WTC11 (cell line): ENCODE data around the gene CD19. TPM values are rescaled to one million over a fixed set of nuclear protein-coding genes. Genes with fewer than 3 reads are reported as not detected.
A peak's percentile ranks its signal among the peaks of the same experiment; 100 is the strongest.
"Not testable (repeated sequence)": the region's sequence is repeated elsewhere in the genome, so short reads cannot be mapped to it uniquely, and the experiment has no call there.

Experiments used
- ATAC-seq: fragments of 200-7000 bp; cut with Tn5 transposase; 2 replicates; pipeline ENCODE4 v1.10.0; 2021; ENCODE audit warnings: mild to moderate bottlenecking, moderate library complexity
- CTCF ChIA-PET: fragments of 300-600 bp; sonication (Branson Sonifier 250); formaldehyde crosslinking; loops from one replicate; lab custom pipeline; 2021; ENCODE audit warnings: antibody characterized with exemption; lab: Charles Lee
- POLR2A ChIA-PET: fragments of 350-600 bp; sonication (Branson Sonifier 250); formaldehyde crosslinking; loops from one replicate; lab custom pipeline; 2021; ENCODE audit warnings: antibody characterized with exemption; lab: Charles Lee
- DNase-seq: peaks from one replicate; pipeline ENCODE4 v3.0.0; 2021; ENCODE audit warnings: low spot score
- H3K27ac Mint-ChIP-seq: 2 replicates; pipeline ENCODE4 v1.8.0; 2021; ENCODE audit warnings: mixed read lengths
- H3K27me3 Mint-ChIP-seq: 2 replicates; pipeline ENCODE4 v1.8.0; 2021; ENCODE audit warnings: low read depth, mild to moderate bottlenecking, moderate library complexity, mixed read lengths
- H3K36me3 Mint-ChIP-seq: 2 replicates; pipeline ENCODE4 v1.8.0; 2021; ENCODE audit warnings: mixed read lengths
- H3K4me1 Mint-ChIP-seq: 2 replicates; pipeline ENCODE4 v1.8.0; 2022; ENCODE audit warnings: mixed read lengths
- H3K4me3 Mint-ChIP-seq: 2 replicates; pipeline ENCODE4 v1.8.0; 2021; ENCODE audit warnings: mild to moderate bottlenecking, moderate library complexity, mixed read lengths
- H3K9me3 Mint-ChIP-seq: 2 replicates; pipeline ENCODE4 v1.8.0; 2021; ENCODE audit warnings: mixed read lengths
- ARID4B ChIP-seq: sonication (generic); formaldehyde crosslinking; IDR thresholded peaks from 2 replicates; pipeline ENCODE4 v1.8.0; 2023; ENCODE audit warnings: missing genetic modification reagents, mild to moderate bottlenecking, borderline replicate concordance
- ATF3 ChIP-seq: sonication (generic); formaldehyde crosslinking; conservative IDR thresholded peaks from 2 replicates; pipeline ENCODE4 v1.8.1; 2022; ENCODE audit warnings: mild to moderate bottlenecking, missing genetic modification reagents
- CBFB ChIP-seq: sonication (generic); formaldehyde crosslinking; IDR thresholded peaks from 2 replicates; pipeline ENCODE4 v1.8.1; 2022; ENCODE audit warnings: mild to moderate bottlenecking, low read depth, missing genetic modification reagents
- ESRRA ChIP-seq: sonication (generic); formaldehyde crosslinking; IDR thresholded peaks from 2 replicates; pipeline ENCODE4 v1.8.1; 2022; ENCODE audit warnings: mild to moderate bottlenecking, missing genetic modification reagents, borderline replicate concordance
- ETV6 ChIP-seq: sonication (generic); formaldehyde crosslinking; IDR thresholded peaks from 2 replicates; pipeline ENCODE4 v1.8.1; 2022; ENCODE audit warnings: mild to moderate bottlenecking, missing genetic modification reagents
- FOXK1 ChIP-seq: sonication (generic); formaldehyde crosslinking; IDR thresholded peaks from 2 replicates; pipeline ENCODE4 v1.8.0; 2022; ENCODE audit warnings: mild to moderate bottlenecking, moderate library complexity, missing genetic modification reagents
- GABPB1 ChIP-seq: sonication (generic); formaldehyde crosslinking; IDR thresholded peaks from 2 replicates; pipeline ENCODE4 v1.8.1; 2023; ENCODE audit warnings: mild to moderate bottlenecking, missing genetic modification reagents
- GRHL2 ChIP-seq: fragments of 250-450 bp; sonication (Bioruptor Pico); IDR thresholded peaks from 2 replicates; pipeline ENCODE4 v1.8.0; 2022; ENCODE audit warnings: mild to moderate bottlenecking, moderate library complexity; ENCODE audit not compliant: insufficient replicate concordance, severe bottlenecking
- GTF2I ChIP-seq: fragments of 250-450 bp; sonication (Bioruptor Pico); conservative IDR thresholded peaks from 2 replicates; pipeline ENCODE4 v1.4.0; 2021; ENCODE audit warnings: mild to moderate bottlenecking
- IRF1 ChIP-seq: sonication (generic); formaldehyde crosslinking; IDR thresholded peaks from 2 replicates; pipeline ENCODE4 v1.8.0; 2023; ENCODE audit warnings: missing genetic modification reagents
- JAZF1 ChIP-seq: fragments of 250-450 bp; sonication (Bioruptor Pico); IDR thresholded peaks from 2 replicates; pipeline ENCODE4 v1.9.0; 2021; ENCODE audit warnings: moderate library complexity, mild to moderate bottlenecking, inconsistent platforms
- SMAD3 ChIP-seq: sonication (generic); formaldehyde crosslinking; IDR thresholded peaks from 2 replicates; pipeline ENCODE4 v1.8.0; 2022; ENCODE audit warnings: missing genetic modification reagents, mild to moderate bottlenecking, borderline replicate concordance
- SP1 ChIP-seq: sonication (generic); formaldehyde crosslinking; conservative IDR thresholded peaks from 2 replicates; pipeline ENCODE4 v1.8.1; 2022; ENCODE audit warnings: missing genetic modification reagents
- TEAD1 ChIP-seq: sonication (generic); formaldehyde crosslinking; IDR thresholded peaks from 2 replicates; pipeline ENCODE4 v1.8.0; 2022; ENCODE audit warnings: mild to moderate bottlenecking, missing genetic modification reagents
- TP53 ChIP-seq: sonication (generic); formaldehyde crosslinking; IDR thresholded peaks from 2 replicates; pipeline ENCODE4 v1.8.1; 2023; ENCODE audit warnings: mild to moderate bottlenecking, missing genetic modification reagents
- ZNF317 ChIP-seq: sonication (generic); formaldehyde crosslinking; IDR thresholded peaks from 2 replicates; pipeline ENCODE4 v1.8.1; 2023; ENCODE audit warnings: low read depth, mild to moderate bottlenecking, moderate library complexity, missing genetic modification reagents, borderline replicate concordance
- ZNF423 ChIP-seq: fragments of 250-450 bp; sonication (Bioruptor Pico); IDR thresholded peaks from 2 replicates; pipeline ENCODE4 v2.1.2; 2022; ENCODE audit warnings: mild to moderate bottlenecking, moderate library complexity
- ZNF512 ChIP-seq: sonication (generic); formaldehyde crosslinking; IDR thresholded peaks from 2 replicates; pipeline ENCODE4 v1.8.1; 2022; ENCODE audit warnings: missing genetic modification reagents, borderline replicate concordance
- total RNA-seq: library from RNA; stranded (reverse); gene quantifications from 3 replicates; pipeline ENCODE4 v1.2.3, GENCODE V29; 2021

The CD19 gene
- total RNA-seq, 1 experiment from 2014 or later: 0.90 TPM

- peak; percentile 29; the same call in 1 of the 2 replicates for TF ChIP-seq ESRRA
- no peak for TF ChIP-seq CBFB (CRISPR knock-in tag)
Measured at GRCh38 chr16:28925386-28926228, 6.2 kb upstream of the CD19 start (continued).

GRCh38 chr16:28926284-28926683, 5.5 kb upstream of the CD19 start:
- Mint-ChIP-seq H3K4me1 (peaks cover 17% of the 10 kb centered on the region), H3K27ac (peak overlapping the region; percentile 99), H3K4me3 (peak overlapping the region; percentile 97)
- ChIA-PET CTCF (interaction anchor here (1.3 to 3.3 kb wide), 2 partner anchors 10 to 19 kb away, joined by 6 to 16 read pairs; no protein-coding TSS in a partner anchor), POLR2A (interaction anchor here (0.6 kb wide), 1 partner anchor 450 kb away, joined by 3 read pairs; no protein-coding TSS in a partner anchor)
- not testable (repeated sequence) for H3K9me3 Mint-ChIP-seq, H3K27me3 Mint-ChIP-seq, H3K36me3 Mint-ChIP-seq, DNase-seq, ATAC-seq
- 0 out of 2 replicates have a peak, but pooled peaks have one; percentile 40 for TF ChIP-seq GTF2I

GRCh38 chr16:28927815-28928214, 4.0 kb upstream of the CD19 start:
- no peak overlapping the region for H3K4me3 Mint-ChIP-seq
- POLR2A ChIA-PET: no interaction called here
- CTCF ChIA-PET: no interaction called here
- ATAC-seq (no peak), DNase-seq (no peak)
- H3K27ac Mint-ChIP-seq: 0 out of 2 replicates have a peak overlapping the region, but pooled peaks have one; percentile 1
- peaks cover 3% of the 10 kb centered on the region; the same call in 1 of the 2 replicates for H3K27me3 Mint-ChIP-seq
- TF ChIP-seq ZNF423 (no peak), ZNF512 (CRISPR knock-in tag) (no peak), ZNF317 (no peak), GRHL2 (no peak), ARID4B (no peak), FOXK1 (CRISPR knock-in tag) (no peak), ATF3 (CRISPR knock-in tag) (no peak), ETV6 (CRISPR knock-in tag) (no peak), SMAD3 (CRISPR knock-in tag) (no peak)
- H3K9me3 Mint-ChIP-seq: no peaks in the 10 kb centered on the region
- H3K4me1 Mint-ChIP-seq: peaks cover 17% of the 10 kb centered on the region
- no peaks in the 10 kb centered on the region for H3K36me3 Mint-ChIP-seq

GRCh38 chr16:28930203-28930602, 1.6 kb upstream of the CD19 start:
- peaks cover 8% of the 10 kb centered on the region for H3K4me1 Mint-ChIP-seq
- ATAC-seq: no peak
- no peak for TF ChIP-seq TEAD1 (CRISPR knock-in tag)
- no peak for TF ChIP-seq GABPB1 (CRISPR knock-in tag)
- TF ChIP-seq GTF2I: peak; percentile 74
- TF ChIP-seq JAZF1 (CRISPR knock-in tag): no peak
- TF ChIP-seq SP1: no peak
- no peak for TF ChIP-seq IRF1
- TF ChIP-seq TP53 (CRISPR knock-in tag): no peak
- H3K36me3 Mint-ChIP-seq: no peaks in the 10 kb centered on the region
- ChIA-PET CTCF (no interaction called here), POLR2A (no interaction called here)
- 0 out of 2 replicates have a peak overlapping the region, but pooled peaks have one; percentile 25 for H3K27ac Mint-ChIP-seq
- DNase-seq: no peak
- no peak overlapping the region for H3K4me3 Mint-ChIP-seq
- H3K9me3 Mint-ChIP-seq: no peaks in the 10 kb centered on the region
- peaks cover 5% of the 10 kb centered on the region; the same call in 1 of the 2 replicates for H3K27me3 Mint-ChIP-seq
